ENCODE results near the gene MRTFB. TPM values are rescaled to one million over a fixed set of nuclear protein-coding genes. Genes with fewer than 3 reads are reported as not detected.

MRTFB gene
- total RNA-seq, 4 donors from 2014 or later = 37.8 to 82.7 (median 47.9) TPM

DNA sequence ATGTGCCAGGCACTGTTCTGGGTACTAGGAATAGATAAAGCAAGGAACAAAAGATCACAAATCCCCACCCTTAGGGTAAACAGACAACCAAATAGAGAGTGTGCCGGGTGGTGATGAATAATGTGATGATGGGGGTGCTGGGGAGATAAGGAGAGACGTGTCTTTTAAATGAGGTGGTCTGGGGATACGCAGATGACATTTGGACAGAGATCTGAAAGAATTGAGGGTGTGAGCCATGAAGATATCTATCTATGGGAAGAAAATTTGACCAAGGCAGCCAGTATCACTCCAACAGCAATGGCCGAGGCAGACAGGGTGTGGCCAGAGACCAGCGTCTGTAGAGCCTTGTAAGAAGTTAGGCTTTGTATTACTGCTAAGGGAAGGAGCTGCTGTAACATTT, 165.3 kb downstream of the MRTFB start:
- no peak for TF ChIP-seq POLR2AphosphoS5 (IDR thresholded peaks at IDR 0.05)
- in situ Hi-C loops (cut with MboI; ENCODE audit: low pct_ligation_motif_present in 1 of 4, low pct_unique_long_range_greater_than_20kb in 1 of 4, low sequenced_read_pairs in 3 of 4) = loop anchor here in 2 of 4 donors (25.0 kb wide), 1 partner anchor 299 kb away; no protein-coding TSS in a partner anchor
- Histone ChIP-seq H3K4me3 (no peak overlapping the region), H3K4me1 (no peaks in the 10 kb centered on the region), H3K9me3 (no peaks in the 10 kb centered on the region), H3K27ac (no peak overlapping the region), H3K36me3 (peaks cover 0 to 31% (median 12%) of the 10 kb centered on the region in 4 donors), H3K27me3 (no peaks in the 10 kb centered on the region)
- intact Hi-C loops (cut with DNase I; ENCODE audit: low total_unique reads) = no loop called here
- no peak for DNase-seq
- 91 to 100% methylated on average over 2 to 5 of the region's 5 CpGs for WGBS, 2 donors (ENCODE audit: low coverage in 1 of 2)

DNA sequence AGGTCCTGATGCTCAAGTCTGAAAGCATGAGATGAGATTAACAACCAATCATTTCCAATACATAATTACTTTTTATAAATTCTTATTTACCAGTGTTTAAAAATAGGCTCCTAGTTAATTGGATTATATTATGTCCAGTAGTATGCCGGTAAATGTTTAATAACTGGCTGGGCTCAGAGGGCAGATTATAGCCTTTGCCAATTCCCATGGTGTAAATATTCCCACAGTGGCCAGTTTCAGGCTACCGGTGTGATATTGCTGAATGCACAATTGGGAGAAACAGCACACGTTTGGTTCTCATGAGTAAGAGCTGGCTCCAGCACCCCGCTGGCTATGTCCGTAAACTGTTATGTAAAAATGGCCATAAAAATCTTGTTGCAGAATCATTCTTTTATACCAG, 167.6 kb downstream of the MRTFB start:
- no peak overlapping the region for H3K27ac ChIP-seq
- intact Hi-C loops (cut with DNase I; ENCODE audit: low total_unique reads) = no loop called here
- H3K27me3 ChIP-seq = no peaks in the 10 kb centered on the region
- 88 to 94% methylated on average over 5 of the region's 5 CpGs for WGBS, 2 donors (ENCODE audit: low coverage in 1 of 2)
- peaks cover 0 to 31% (median 12%) of the 10 kb centered on the region in 4 donors for H3K36me3 ChIP-seq
- no peak for DNase-seq
- H3K4me3 ChIP-seq = no peak overlapping the region
- TF ChIP-seq, protein P1, sequence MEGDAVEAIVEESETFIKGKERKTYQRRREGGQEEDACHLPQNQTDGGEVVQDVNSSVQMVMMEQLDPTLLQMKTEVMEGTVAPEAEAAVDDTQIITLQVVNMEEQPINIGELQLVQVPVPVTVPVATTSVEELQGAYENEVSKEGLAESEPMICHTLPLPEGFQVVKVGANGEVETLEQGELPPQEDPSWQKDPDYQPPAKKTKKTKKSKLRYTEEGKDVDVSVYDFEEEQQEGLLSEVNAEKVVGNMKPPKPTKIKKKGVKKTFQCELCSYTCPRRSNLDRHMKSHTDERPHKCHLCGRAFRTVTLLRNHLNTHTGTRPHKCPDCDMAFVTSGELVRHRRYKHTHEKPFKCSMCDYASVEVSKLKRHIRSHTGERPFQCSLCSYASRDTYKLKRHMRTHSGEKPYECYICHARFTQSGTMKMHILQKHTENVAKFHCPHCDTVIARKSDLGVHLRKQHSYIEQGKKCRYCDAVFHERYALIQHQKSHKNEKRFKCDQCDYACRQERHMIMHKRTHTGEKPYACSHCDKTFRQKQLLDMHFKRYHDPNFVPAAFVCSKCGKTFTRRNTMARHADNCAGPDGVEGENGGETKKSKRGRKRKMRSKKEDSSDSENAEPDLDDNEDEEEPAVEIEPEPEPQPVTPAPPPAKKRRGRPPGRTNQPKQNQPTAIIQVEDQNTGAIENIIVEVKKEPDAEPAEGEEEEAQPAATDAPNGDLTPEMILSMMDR (IDR thresholded peaks at IDR 0.05) = no peak
- no peak for TF ChIP-seq POLR2A (IDR thresholded peaks at IDR 0.05)
- no peak for TF ChIP-seq EP300 (IDR thresholded peaks at IDR 0.05; ENCODE audit: low read depth)
- no peak for TF ChIP-seq POLR2AphosphoS5 (IDR thresholded peaks at IDR 0.05)
- in situ Hi-C loops (cut with MboI; ENCODE audit: low pct_ligation_motif_present in 1 of 4, low pct_unique_long_range_greater_than_20kb in 1 of 4, low sequenced_read_pairs in 3 of 4) = loop anchor here in 2 of 4 donors (25.0 kb wide), 1 partner anchor 301 kb away; no protein-coding TSS in a partner anchor
- H3K9me3 ChIP-seq = no peaks in the 10 kb centered on the region
- no peaks in the 10 kb centered on the region for H3K4me1 ChIP-seq

DNA sequence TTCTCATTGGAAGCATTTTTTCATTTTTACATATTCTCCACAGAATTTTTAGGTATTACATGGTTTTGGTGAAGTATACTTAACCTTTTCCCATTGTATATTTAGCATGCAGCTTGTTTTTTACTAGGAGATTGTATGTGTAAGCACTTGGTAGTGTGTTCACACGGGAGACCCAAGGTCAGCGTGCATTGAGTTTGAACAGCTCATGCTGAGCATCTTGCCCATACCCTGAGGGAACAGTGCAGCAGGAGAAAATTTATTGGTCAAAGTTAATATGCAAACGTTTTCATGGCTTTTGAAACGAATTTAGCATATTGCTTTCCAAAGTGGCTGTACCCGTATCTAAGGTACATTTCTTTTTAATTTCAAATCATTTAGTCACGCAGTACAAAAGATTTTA, 168.7 kb downstream of the MRTFB start:
- intact Hi-C loops (cut with DNase I; ENCODE audit: low total_unique reads) = no loop called here
- no peak overlapping the region for H3K27ac ChIP-seq
- peaks cover 0 to 21% (median 8%) of the 10 kb centered on the region in 4 donors for H3K36me3 ChIP-seq
- no peak overlapping the region for H3K4me3 ChIP-seq
- 82 to 83% methylated on average over 6 of the region's 6 CpGs for WGBS, 2 donors (ENCODE audit: low coverage in 1 of 2)
- H3K4me1 ChIP-seq = no peaks in the 10 kb centered on the region
- in situ Hi-C loops (cut with MboI; ENCODE audit: low pct_ligation_motif_present in 1 of 4, low pct_unique_long_range_greater_than_20kb in 1 of 4, low sequenced_read_pairs in 3 of 4) = loop anchor here in 2 of 4 donors (10.0 to 25.0 kb wide), 2 partner anchors 285 to 302 kb away; no protein-coding TSS in a partner anchor
- DNase-seq = no peak
- TF ChIP-seq EP300 (IDR thresholded peaks at IDR 0.05; ENCODE audit: low read depth) (no peak), POLR2A (IDR thresholded peaks at IDR 0.05) (no peak)
- TF ChIP-seq, protein P1 (IDR thresholded peaks at IDR 0.05) = no peak
- H3K27me3 ChIP-seq = no peaks in the 10 kb centered on the region
- H3K9me3 ChIP-seq = no peaks in the 10 kb centered on the region

DNA sequence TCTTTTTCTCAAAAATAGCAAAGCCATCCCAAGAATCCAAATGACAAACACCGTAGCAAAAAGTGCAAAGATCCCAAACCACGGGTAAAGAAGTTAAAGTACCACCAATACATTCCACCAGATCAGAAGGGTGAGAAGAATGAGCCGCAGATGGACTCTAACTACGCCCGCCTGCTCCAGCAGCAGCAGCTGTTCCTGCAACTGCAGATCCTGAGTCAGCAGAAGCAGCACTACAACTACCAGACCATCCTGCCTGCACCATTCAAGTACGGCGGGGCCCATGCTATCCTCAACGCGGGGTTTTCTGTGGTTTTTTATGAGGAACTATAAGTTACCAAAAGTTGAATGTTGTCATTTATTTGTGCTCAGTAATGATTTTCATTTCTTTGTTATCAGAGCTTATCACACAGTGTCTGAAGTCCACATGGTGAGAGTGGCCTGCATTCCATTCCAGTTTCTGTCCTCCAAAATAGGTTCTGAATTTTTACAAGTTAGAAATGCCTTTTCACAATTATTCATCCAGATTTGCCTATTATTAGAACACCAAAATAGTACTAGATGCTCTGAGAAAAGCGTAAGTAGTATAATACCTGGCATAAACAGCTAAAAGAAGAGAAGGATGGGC, 169.2 kb downstream of the MRTFB start:
- in situ Hi-C loops (cut with MboI; ENCODE audit: low pct_ligation_motif_present in 1 of 4, low pct_unique_long_range_greater_than_20kb in 1 of 4, low sequenced_read_pairs in 3 of 4) = loop anchor here in 2 of 4 donors (10.0 to 25.0 kb wide), 2 partner anchors 284 to 303 kb away; no protein-coding TSS in a partner anchor
- H3K36me3 ChIP-seq = peaks cover 0 to 17% (median 8%) of the 10 kb centered on the region in 4 donors
- DNase-seq = no peak

More for the DNA sequence above, 169.2 kb downstream of the MRTFB start:
- TF ChIP-seq EP300 (IDR thresholded peaks at IDR 0.05; ENCODE audit: low read depth) = no peak
- TF ChIP-seq, protein P1 (IDR thresholded peaks at IDR 0.05) = no peak
- TF ChIP-seq POLR2A (IDR thresholded peaks at IDR 0.05) = no peak
- Histone ChIP-seq H3K27ac (no peak overlapping the region), H3K4me1 (no peaks in the 10 kb centered on the region), H3K9me3 (no peaks in the 10 kb centered on the region), H3K27me3 (no peaks in the 10 kb centered on the region), H3K4me3 (no peak overlapping the region)
- intact Hi-C loops (cut with DNase I; ENCODE audit: low total_unique reads) = no loop called here
- 76 to 79% methylated on average over 10 of the region's 10 CpGs for WGBS, 2 donors (ENCODE audit: low coverage in 1 of 2)
